HG02588 (cell line): Measurements from ENCODE around the gene FXYD3.
"Not testable (repeated sequence)": the region's sequence is repeated elsewhere in the genome, so short reads cannot be mapped to it uniquely, and the experiment has no call there.

Experiments used
- ATAC-seq: cut with Tn5 transposase; IDR thresholded peaks from one replicate; pipeline ENCODE4 v1.9.1; 2021; ENCODE audit warnings: mild to moderate bottlenecking, moderate library complexity; ENCODE audit not compliant: unreplicated experiment

FXYD3 gene

GRCh38 chr19:35140962-35141836, 25.6 kb downstream of the FXYD3 start:
- ATAC-seq, result peak; percentile 52

- ATAC-seq, result no peak
These were observed 26.4 kb downstream of the FXYD3 start for GRCh38 chr19:35141837-35142605.

GRCh38 chr19:35142606-35143230, 27.1 kb downstream of the FXYD3 start:
- no peak for ATAC-seq

GRCh38 chr19:35143231-35143715, 27.6 kb downstream of the FXYD3 start, which contains the start of gene FXYD7:
Gene FXYD7 (plus strand): TSS chr19:35143255. CDS start chr19:35143334, 79 bp downstream.
- ATAC-seq, result no peak

GRCh38 chr19:35143818-35144217, 28.2 kb downstream of the FXYD3 start:
- no peak for ATAC-seq

- no peak for ATAC-seq
These were observed 28.6 kb downstream of the FXYD3 start for GRCh38 chr19:35144259-35144599.

GRCh38 chr19:35144600-35145436, 29.2 kb downstream of the FXYD3 start:
- no peak for ATAC-seq

GRCh38 chr19:35146746-35147459, 31.3 kb downstream of the FXYD3 start:
- ATAC-seq, result no peak

GRCh38 chr19:35149463-35149862, 33.8 kb downstream of the FXYD3 start:
- no peak for ATAC-seq

- ATAC-seq, result no peak
These were observed 34.8 kb downstream of the FXYD3 start for GRCh38 chr19:35150445-35150844.

- ATAC-seq, result no peak
These were observed 35.8 kb downstream of the FXYD3 start for GRCh38 chr19:35151273-35152065.

- not testable (repeated sequence) for ATAC-seq
These were observed 37.5 kb downstream of the FXYD3 start for GRCh38 chr19:35153129-35153522.

- no peak for ATAC-seq
These were observed 38.3 kb downstream of the FXYD3 start for GRCh38 chr19:35153701-35154524.

GRCh38 chr19:35154525-35155406, 39.1 kb downstream of the FXYD3 start, which contains the start of gene FXYD5:
Gene FXYD5 (plus strand): TSS chr19:35154735. CDS start chr19:35155551, 816 bp downstream.
- ATAC-seq, result peak; percentile 44

GRCh38 chr19:35155441-35155840, 39.8 kb downstream of the FXYD3 start:
- no peak for ATAC-seq

GRCh38 chr19:35155981-35156672, 40.5 kb downstream of the FXYD3 start:
- no peak for ATAC-seq

GRCh38 chr19:35156673-35157014, 41.0 kb downstream of the FXYD3 start:
- no peak for ATAC-seq
